ENCODE data around the gene GPR143.

The GPR143 gene

GRCh38 chrX:9706421-9706820 is 59.2 kb downstream of the GPR143 start:
- DNase-seq: no peak

- no peak for DNase-seq
Measured at GRCh38 chrX:9704876-9705465, 60.7 kb downstream of the GPR143 start.

- DNase-seq: no peak
Measured at GRCh38 chrX:9703406-9703805, 62.2 kb downstream of the GPR143 start.

GRCh38 chrX:9701790-9702189 is 63.9 kb downstream of the GPR143 start:
- no peak for DNase-seq

DNA sequence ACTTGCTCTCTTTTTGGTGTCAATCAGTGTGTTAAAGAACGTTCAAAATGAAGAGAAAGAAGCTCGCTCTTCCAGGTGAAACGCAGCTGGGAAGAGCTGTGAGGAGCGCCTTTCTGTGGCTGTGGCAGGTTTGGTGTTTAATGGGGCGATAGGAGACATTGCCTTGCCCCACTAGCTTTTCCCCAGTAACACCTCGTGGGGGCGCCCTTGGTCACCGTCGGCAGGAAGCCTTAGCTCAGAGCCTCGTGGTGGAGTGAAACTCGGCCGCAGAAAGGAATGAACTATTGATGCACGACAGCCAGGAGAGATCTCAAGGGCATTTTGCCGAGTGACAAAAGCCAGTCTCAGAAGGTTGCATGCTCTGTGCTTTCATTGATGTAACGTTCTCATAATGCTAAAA is 65.1 kb downstream of the GPR143 start:
- DNase-seq: no peak

DNA sequence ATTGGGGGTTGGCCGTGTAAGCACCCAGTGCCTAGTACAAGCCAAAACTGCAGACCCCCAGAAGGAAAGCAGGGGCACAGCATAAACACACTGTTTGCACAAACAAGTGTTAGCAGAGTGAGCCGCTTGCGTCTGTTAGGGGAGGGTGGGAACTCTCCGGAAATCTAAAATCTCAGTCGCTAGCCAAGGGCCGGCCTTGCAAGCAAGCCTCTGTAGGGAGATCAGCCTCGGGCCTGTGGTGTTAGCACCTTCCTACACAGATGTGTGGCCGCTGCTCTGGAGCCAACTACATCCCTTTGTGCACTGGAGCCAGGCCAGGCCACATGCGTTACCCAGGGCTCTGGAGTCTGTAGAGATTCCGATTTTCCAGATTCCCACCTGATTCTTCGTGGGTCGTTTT is 67.1 kb downstream of the GPR143 start:
- no peak for DNase-seq

DNA sequence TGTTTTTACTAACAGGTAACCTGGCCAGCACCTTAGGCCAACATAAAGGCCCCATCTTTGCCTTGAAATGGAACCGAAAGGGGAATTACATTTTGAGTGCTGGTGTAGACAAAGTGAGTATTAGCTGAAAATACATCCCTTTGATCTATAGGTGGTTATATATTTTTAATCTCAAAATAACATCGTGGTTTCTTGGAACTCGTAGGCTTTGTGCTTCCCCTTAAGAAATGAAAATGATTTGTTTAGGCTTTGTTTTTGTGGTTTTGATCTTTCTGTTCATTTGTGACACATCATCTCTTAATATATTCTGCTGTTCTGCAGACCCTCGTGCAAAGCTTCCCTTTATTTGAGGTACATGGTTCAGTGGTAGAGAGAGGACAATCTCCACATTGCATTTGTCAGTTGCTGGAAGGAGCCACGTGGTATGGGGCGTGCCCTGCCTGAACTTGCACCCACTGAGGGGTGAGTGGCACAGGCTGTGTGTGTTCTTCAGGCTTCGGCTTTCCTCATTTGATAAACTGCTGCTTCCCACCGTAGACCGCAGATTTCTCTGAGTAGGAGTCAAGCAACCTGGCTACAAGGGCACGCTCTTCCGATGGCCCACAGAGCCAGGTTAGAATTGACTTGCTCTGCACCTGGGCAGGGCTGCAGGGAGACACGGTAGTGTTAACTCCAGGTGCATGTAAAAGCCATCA is 72.2 kb downstream of the GPR143 start:
- DNase-seq: no peak

DNA sequence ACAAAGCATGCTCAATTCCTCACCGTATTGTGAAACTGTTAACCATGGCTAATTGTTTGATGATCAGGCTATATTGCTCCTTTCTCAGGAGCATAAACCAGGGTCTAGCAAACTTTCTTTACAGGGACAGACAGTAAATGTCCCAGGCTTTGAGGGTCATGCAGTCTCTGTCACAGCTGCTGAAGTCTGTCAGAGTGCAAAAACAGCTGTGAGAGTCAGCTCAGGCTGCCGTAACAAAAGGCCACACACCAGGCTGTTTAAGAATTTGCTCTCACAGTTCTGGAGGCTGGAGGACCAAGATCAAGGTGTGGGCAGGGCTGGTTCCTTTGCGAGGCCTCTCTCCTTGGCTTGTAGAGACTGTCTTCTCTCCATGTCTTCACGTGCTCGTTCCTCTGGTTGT is 75.6 kb downstream of the GPR143 start:
- no peak for DNase-seq

DNA sequence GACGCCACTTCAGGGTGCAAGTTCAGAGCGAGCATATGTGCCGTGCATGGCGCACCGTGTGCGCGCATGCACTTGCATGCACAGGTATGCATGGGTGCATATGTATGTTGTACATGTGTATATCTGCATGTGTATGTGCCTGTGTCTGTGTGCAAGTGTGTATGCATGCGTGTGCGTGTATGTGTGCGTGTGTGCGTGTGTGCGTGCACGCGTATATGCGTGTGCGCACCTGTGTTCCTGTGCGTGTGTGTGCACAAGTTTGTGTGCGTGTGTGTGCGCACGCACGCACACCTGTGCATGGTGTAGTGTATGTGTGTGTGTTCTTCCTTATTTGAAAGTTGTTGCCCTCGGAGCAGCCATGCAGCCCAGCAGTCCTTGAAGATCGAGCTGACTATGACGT is 76.8 kb downstream of the GPR143 start:
- no peak for DNase-seq

GRCh38 chrX:9687899-9688298 is 77.7 kb downstream of the GPR143 start:
- no peak for DNase-seq

DNA sequence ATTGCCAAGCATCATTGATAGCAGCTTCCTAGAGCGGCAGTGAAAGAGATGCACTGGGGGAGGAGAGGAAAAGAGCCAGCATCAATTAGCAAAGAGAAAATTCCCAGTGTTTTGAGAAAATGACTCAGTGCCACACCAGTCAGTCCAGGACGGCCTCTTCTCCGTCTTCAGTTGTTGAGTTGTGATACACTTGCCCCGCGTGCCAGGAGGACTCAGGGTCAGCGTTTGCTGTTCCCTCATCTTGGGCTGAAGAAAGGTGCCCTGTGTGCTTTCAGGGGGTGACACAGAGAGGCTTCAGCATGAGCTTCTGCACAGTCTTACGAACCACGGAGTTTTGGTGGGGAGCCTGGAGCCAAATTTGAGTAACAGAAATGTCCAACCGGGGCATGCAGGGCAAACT is 82.3 kb downstream of the GPR143 start:
- DNase-seq: no peak

- DNase-seq: no peak
Measured at GRCh38 chrX:9682861-9683260, 82.8 kb downstream of the GPR143 start.

DNA sequence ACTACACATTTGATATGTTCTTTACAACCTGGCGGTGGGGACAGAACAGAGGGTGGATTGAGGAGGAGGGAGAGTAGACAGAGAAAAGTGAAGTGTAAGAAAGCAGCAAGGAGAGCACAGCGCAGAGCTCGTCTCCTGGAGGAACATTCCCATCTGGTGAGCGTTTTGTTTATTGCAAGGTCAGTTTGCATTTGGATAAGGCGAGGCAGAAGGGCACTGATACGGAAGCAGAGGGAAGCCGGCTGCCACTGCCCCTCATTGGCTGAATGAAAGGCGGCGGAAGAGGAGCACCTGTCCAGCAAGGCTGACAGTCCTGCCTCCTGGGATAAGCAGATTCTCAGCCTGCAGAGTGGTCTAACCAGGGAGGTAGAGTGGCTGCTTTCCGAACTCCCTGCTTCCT is 83.2 kb downstream of the GPR143 start:
- DNase-seq: no peak

DNA sequence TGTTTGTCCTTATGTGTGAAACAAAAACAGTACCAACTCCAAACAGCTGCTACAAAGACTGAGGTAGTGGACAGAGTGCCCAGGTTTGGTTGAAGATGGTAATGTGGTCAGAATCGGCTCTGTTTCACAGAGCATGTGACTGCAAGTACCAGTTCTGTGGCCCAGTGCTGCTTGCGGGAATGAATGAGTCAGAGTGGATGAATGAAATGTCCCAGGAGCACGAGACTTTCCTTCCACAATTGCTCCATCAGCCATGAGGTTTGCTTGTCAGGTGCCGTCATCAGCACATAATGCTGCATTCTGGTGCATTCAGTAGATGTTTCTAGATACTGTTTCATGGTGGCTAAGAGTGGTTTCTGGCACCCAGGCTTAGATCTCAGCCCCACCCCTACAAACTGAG is 84.2 kb downstream of the GPR143 start:
- DNase-seq: no peak

DNA sequence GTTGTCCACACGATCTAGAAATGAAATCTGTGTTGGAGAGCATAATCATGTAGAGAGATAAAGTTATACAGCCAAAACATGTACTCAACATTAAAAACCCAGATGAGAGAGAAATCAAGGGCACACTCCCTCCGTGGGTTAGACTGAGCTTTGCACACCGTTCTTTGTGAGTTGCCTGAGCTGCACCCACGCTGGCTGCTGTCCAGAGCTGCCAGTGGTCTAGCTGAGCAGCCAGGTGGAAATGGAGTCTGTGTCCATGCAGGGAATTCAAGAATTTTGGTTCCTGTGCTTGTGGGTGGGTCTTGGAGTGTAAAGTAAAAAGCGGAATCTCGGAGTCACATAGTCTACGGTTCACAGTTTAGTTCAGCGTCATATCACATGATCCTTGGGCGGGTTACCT is 84.6 kb downstream of the GPR143 start:
- DNase-seq: no peak

DNA sequence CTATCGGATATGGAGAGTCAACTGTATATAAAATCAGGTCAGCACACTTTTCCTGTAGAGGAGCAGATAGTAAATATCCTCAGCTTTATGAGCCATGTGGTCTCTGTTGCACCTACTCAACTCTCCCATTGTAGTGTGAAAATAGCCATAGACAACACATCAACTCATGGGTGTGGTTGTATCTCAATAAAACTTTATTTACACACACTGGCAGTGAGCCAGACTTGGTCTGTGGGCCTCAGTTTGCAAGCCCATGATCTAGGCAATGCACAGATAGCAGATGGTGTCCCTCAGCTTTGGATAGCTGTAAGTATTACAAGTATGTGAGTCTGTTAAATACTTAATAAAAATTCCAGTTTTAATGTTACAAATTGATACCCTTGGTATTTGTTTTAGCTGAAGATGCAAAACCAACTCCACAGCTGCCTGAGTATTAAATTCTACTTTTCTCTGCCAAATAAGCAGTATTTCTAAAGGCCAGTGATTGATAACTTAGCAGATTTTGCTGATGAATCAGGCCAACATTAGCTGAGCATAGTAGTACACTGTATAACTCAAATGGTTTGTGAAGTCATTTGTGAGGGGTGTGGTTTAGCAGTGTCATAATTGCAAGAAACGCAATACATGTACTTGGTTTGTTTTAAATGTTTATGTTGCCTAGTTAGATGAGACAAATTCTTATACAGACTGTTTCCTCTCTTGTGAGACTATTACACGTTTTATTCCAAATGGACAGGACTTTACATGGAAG is 87.3 kb downstream of the GPR143 start:
- DNase-seq: no peak

GRCh38 chrX:9677098-9677739 is 88.4 kb downstream of the GPR143 start:
- no peak for DNase-seq

- no peak for DNase-seq
Measured at GRCh38 chrX:9676738-9677097, 88.9 kb downstream of the GPR143 start.

- DNase-seq: no peak
Measured at GRCh38 chrX:9676306-9676705, 89.3 kb downstream of the GPR143 start.
